Measurements from ENCODE around the gene C12orf60.
"Not testable (repeated sequence)": the region's sequence is repeated elsewhere in the genome, so short reads cannot be mapped to it uniquely, and the experiment has no call there.

- TF ChIP-seq, protein P1, sequence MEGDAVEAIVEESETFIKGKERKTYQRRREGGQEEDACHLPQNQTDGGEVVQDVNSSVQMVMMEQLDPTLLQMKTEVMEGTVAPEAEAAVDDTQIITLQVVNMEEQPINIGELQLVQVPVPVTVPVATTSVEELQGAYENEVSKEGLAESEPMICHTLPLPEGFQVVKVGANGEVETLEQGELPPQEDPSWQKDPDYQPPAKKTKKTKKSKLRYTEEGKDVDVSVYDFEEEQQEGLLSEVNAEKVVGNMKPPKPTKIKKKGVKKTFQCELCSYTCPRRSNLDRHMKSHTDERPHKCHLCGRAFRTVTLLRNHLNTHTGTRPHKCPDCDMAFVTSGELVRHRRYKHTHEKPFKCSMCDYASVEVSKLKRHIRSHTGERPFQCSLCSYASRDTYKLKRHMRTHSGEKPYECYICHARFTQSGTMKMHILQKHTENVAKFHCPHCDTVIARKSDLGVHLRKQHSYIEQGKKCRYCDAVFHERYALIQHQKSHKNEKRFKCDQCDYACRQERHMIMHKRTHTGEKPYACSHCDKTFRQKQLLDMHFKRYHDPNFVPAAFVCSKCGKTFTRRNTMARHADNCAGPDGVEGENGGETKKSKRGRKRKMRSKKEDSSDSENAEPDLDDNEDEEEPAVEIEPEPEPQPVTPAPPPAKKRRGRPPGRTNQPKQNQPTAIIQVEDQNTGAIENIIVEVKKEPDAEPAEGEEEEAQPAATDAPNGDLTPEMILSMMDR (IDR thresholded peaks at IDR 0.05) = not testable (repeated sequence)
- TF ChIP-seq EP300, POLR2A (IDR thresholded peaks at IDR 0.05): not testable (repeated sequence)
These were observed 37.5 kb upstream of the C12orf60 start for GRCh38 chr12:14766020-14766419.
